Measurements from ENCODE around the gene ADRA2B. TPM values are rescaled to one million over a fixed set of nuclear protein-coding genes. Genes with fewer than 3 reads are reported as not detected.
"Not testable (repeated sequence)": the region's sequence is repeated elsewhere in the genome, so short reads cannot be mapped to it uniquely, and the experiment has no call there.

The ADRA2B gene
- total RNA-seq, 1 donor: under 0.01 TPM

GRCh38 chr2:96085541-96086355, 30.6 kb downstream of the ADRA2B start:
- DNase-seq (ENCODE audit: low read depth): no peak
- H3K4me3 ChIP-seq (ENCODE audit: low read depth, low read length): no peak overlapping the region
- TF ChIP-seq CTCF (IDR thresholded peaks at IDR 0.05; ENCODE audit: insufficient read depth, low read length): no peak

DNA sequence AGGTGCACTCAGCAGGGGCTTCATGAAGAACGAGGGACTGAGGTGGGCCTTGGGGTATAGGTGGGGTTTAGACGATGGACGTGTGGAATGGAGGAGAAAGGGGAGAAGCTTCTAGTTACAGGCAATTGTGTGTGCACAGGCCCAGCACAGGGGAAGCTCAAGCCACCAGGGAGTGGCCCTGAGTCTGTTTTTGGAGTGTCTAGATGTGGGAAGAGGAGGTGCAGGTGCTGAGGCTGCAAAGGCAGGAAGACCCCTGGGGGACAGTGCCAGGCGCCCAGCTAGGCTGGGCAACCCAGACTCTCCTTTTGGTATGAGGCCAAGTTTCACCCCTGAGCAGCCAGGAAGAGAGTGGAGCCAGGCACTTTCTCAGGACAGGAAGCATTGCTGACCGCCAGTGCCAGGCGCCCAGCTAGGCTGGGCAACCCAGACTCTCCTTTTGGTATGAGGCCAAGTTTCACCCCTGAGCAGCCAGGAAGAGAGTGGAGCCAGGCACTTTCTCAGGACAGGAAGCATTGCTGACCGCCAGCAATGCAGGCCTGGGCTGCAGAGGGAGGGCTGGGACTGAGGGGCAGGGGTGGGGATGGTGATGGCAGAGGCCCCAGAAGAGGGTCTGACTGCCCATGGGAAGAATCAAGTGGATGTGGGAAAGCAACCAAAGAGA, 31.4 kb downstream of the ADRA2B start:
- H3K4me3 ChIP-seq (ENCODE audit: low read depth, low read length); DNase-seq (ENCODE audit: low read depth): not testable (repeated sequence)

- H3K4me3 ChIP-seq (ENCODE audit: low read depth, low read length): no peak overlapping the region
- TF ChIP-seq CTCF (IDR thresholded peaks at IDR 0.05; ENCODE audit: insufficient read depth, low read length): no peak
- DNase-seq (ENCODE audit: low read depth): no peak
Measured at GRCh38 chr2:96083989-96084857, 32.1 kb downstream of the ADRA2B start.

DNA sequence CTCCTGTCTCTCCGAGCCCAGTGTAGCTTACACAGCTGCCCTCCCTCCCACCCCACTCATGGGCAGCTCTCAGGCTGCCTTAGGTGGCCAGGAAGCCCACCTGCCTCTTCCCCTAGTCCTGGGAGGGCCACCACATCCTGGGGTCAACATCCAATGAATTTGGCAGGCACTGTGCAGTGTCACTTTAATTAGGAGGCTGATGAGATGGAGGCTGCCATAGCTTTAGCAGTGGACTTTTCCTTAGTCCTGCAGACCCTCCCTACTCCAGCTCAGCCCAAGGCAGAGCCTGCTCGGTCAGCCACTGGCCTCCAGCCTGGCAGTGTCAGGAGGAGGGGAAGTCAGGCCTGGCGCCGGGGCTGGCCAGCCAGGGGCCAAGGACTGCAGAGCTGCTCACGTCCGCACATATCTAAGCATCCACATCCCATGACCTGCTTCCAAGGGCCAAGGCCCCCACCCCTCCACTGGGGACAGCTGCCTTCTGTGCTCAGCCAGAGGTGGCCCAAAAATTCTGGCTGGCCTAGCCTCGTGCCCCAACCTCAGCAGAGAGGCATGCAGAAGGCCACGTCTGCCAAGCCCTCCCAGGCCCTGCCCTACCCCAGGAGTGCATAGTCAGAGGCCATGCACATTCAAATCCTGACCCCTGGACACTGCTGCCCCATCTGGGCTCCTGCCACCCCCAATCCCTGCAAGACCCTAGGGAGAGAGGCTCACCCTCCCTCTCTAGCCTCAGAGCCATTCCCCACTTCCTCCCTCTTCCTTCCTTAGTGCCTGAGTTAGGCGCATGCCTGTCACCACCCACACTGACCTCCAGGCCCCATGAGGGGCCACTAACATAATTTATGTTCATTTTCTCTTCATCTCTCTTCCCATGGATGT, 33.1 kb downstream of the ADRA2B start:
- no peak for DNase-seq (ENCODE audit: low read depth)
- no peak for TF ChIP-seq CTCF (IDR thresholded peaks at IDR 0.05; ENCODE audit: insufficient read depth, low read length)
- no peak overlapping the region for H3K4me3 ChIP-seq (ENCODE audit: low read depth, low read length)

DNA sequence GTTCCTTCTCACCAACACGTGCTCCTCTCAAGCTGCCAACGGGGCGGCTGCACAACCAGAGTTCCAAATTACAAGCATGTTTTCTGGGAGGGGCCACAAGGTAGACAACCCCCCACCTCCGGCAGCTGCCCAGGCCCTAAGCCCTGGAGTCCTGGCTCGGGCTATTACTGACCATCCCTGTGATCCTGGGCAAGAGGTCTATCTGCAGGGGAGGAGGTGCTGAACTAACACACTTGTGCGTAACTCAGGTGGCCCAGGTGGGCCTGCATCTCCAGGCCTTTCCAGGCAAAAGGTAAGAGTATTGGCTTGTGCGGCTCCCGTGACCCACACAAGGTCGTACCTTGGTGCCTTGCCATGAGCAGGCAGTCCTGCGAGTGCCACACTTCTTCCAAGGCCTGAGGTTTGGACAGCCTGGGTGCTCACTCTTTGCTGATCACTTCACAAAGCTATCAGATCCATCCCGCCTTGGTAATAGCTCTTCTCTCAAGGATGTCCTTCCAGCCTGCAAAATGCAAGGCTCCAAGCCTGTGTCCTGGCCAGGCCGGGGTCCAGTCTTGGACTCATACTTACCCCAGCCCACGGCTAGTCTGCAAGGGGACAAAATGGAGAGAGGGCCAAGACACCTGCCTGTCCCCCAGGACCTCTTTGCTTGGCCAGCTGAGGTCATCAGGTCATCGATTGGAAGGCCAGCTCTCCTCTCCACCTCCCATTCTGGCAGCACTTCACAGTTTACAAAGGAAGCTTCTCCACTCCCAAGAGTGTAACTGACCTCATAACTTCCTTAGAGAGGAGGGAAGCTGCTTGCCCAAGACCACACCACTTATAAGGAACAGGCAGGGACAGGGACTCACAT, 33.9 kb downstream of the ADRA2B start:
- no peak overlapping the region for H3K4me3 ChIP-seq (ENCODE audit: low read depth, low read length)
- DNase-seq (ENCODE audit: low read depth): no peak
- TF ChIP-seq CTCF (IDR thresholded peaks at IDR 0.05; ENCODE audit: insufficient read depth, low read length): no peak

DNA sequence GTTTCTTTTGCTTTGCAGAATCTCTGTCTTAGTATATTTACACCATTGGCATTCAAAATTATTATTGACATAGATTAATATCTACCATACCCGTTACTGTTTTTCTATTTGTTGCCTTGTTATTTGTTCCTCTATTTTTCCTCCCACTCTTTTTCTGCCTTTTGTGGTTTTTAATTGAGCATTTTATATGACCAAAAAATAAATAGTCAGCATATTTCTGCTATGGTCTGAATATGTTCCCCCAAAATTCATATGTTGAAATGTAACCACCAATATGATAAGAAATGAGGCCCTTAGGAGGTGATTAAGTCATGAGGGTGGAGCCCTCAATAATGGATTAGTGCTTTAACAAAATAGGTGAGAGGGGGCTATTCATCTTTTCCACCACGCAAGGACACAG, 35.3 kb downstream of the ADRA2B start:
- no peak for TF ChIP-seq CTCF (IDR thresholded peaks at IDR 0.05; ENCODE audit: insufficient read depth, low read length)
- no peak overlapping the region for H3K4me3 ChIP-seq (ENCODE audit: low read depth, low read length)
- no peak for DNase-seq (ENCODE audit: low read depth)
